HAP-1 (cell line): ENCODE results near the gene CFAP92.
"Not testable (repeated sequence)": the region's sequence is repeated elsewhere in the genome, so short reads cannot be mapped to it uniquely, and the experiment has no call there.

Experiments used
- DNase-seq, 2 experiments: peaks; one replicate each; pipeline ENCODE4 v3.0.0-alpha.2; 2016 to 2020; ENCODE audit warnings: low spot score in 2 of 2
- H3K27me3 ChIP-seq: fragments of 250-450 bp; sonication (Bioruptor Pico); 2 replicates; pipeline ENCODE4 v1.5.1; 2020; ENCODE audit warnings: low read depth, mild to moderate bottlenecking, moderate library complexity
- H3K36me3 ChIP-seq: fragments of 250-450 bp; sonication (Bioruptor Pico); replicated peaks from 2 replicates; pipeline ENCODE4 v1.5.1; 2020; ENCODE audit warnings: mild to moderate bottlenecking
- H3K4me1 ChIP-seq: fragments of 250-450 bp; sonication (Bioruptor Pico); 2 replicates; pipeline ENCODE4 v1.5.1; 2020; ENCODE audit warnings: mild to moderate bottlenecking
- H3K4me3 ChIP-seq: fragments of 250-450 bp; sonication (Bioruptor Pico); 2 replicates; pipeline ENCODE4 v1.5.1; 2020; ENCODE audit warnings: mild to moderate bottlenecking, moderate library complexity
- H3K9me3 ChIP-seq: fragments of 250-450 bp; sonication (Bioruptor Pico); 2 replicates; pipeline ENCODE4 v1.5.1; 2020; ENCODE audit warnings: mild to moderate bottlenecking, moderate library complexity
- in situ Hi-C: fragments of 300-500 bp; cut with MboI; formaldehyde crosslinking; loops from 3 replicates; pipeline ENCODE4 v1.14.3; 2020; ENCODE audit warnings: low sequenced_read_pairs, inconsistent platforms, mixed read lengths

The CFAP92 gene

DNA sequence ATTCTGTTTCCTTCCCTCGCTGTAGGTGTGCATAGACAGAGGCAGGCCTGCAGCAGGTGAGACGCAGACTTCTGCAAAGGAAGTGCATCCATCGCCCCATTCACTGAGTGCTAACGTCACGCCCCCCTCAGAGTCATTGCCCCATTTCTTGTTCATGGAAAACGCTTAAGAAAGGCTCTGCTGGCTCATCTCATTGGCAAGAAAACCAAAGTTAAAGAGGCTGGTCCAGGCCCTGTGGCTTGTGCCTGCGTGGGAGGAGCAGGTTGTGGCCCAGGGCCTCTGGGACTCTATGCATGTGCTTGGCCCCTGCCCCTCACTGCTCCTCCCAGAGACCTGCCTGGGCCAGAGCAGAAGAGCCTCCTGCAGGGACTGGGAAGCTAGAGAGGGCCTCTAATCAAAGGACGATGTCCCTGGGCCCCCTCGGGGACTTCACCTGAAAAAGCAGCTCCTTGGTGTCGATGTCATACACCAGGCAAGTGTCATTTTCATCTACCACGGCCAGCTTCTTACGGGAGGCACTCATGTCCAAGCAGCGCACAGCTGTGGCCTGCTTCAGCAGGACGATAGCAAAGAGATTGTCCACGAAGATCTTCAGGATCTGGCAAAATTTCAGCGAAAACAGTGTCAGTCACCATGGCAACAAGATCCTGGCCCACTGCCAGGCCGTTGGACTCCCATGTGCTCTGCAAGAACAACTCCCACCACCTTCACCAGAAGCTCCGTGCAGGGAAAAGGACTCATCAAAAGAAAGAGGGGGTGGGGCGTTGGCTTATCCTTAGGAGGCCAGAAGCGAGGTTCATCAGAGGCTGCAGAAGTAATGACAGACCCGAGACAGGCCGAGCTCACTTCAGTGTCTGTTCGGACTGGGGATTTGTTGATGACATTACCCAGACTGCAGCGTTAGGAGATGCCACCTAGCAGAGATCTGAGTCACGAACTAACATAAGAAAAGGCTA lies 128.7 kb downstream of the CFAP92 start:
- H3K27me3 ChIP-seq, in situ Hi-C loops, H3K4me1 ChIP-seq, H3K36me3 ChIP-seq, H3K4me3 ChIP-seq, H3K9me3 ChIP-seq: not testable (repeated sequence)
- DNase-seq: peak in 1 of 2 experiments; percentile 58

- 0 out of 2 replicates have a peak, but pooled peaks cover 6% of the 10 kb centered on the region for H3K36me3 ChIP-seq
- in situ Hi-C loops: no loop called here
- H3K9me3 ChIP-seq: peaks cover 13% of the 10 kb centered on the region
- H3K4me1 ChIP-seq: peaks cover 8% of the 10 kb centered on the region
- DNase-seq: no peak
- H3K27me3 ChIP-seq: no peaks in the 10 kb centered on the region
- H3K4me3 ChIP-seq: no peak overlapping the region
These were observed 129.5 kb downstream of the CFAP92 start for GRCh38 chr3:128864351-128864811.

GRCh38 chr3:128863560-128863959 lies 130.3 kb downstream of the CFAP92 start:
- H3K27me3 ChIP-seq: no peaks in the 10 kb centered on the region
- peaks cover 8% of the 10 kb centered on the region for H3K4me1 ChIP-seq
- DNase-seq: peak in 1 of 2 experiments; percentile 44
- in situ Hi-C loops: no loop called here
- H3K9me3 ChIP-seq: peaks cover 16% of the 10 kb centered on the region
- no peak overlapping the region for H3K4me3 ChIP-seq
- 0 out of 2 replicates have a peak, but pooled peaks cover 6% of the 10 kb centered on the region for H3K36me3 ChIP-seq

DNA sequence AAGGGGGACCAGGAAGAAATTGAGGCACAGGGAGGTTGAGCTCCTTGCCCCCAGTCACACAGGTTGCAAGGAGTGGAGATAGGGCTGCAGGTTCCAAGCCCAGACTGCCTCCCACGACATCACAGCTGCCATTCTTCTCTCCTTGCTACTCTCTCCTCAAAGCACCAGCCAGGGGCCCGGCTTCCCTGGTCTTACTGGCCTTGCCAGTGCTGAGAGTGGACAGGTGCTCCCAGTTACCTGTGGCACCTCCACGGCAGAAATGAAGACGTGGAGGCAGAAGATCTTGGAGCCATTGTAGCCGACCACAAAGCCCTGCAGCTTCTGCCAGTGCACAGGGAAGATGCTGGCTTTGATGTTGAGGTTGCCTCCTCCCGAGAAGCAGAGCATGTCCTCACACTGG lies 132.4 kb downstream of the CFAP92 start:
- DNase-seq: no peak
- no peaks in the 10 kb centered on the region for H3K27me3 ChIP-seq
- peaks cover 16% of the 10 kb centered on the region for H3K9me3 ChIP-seq
- in situ Hi-C loops: no loop called here
- H3K4me3 ChIP-seq: no peak overlapping the region
- H3K4me1 ChIP-seq: peaks cover 8% of the 10 kb centered on the region
- 0 out of 2 replicates have a peak, but pooled peaks cover 6% of the 10 kb centered on the region for H3K36me3 ChIP-seq
